ENCODE data around the gene TRIM37.

Gene TRIM37

GRCh38 chr17:59106463-59107305 lies at the start of gene TRIM37:
TSS of gene TRIM37 (minus strand) at chr17:59106880. CDS start at chr17:59106461, 419 bp downstream.
- peak; percentile 99 for DNase-seq (ENCODE audit: low spot score)
- Histone ChIP-seq H3K4me3 (peak within 1 kb of the TSS; percentile 94), H3K27ac (peak within 1 kb of the TSS; percentile 78 to 94)
- TF ChIP-seq CTCF (IDR thresholded peaks at IDR 0.05) = no peak

DNA sequence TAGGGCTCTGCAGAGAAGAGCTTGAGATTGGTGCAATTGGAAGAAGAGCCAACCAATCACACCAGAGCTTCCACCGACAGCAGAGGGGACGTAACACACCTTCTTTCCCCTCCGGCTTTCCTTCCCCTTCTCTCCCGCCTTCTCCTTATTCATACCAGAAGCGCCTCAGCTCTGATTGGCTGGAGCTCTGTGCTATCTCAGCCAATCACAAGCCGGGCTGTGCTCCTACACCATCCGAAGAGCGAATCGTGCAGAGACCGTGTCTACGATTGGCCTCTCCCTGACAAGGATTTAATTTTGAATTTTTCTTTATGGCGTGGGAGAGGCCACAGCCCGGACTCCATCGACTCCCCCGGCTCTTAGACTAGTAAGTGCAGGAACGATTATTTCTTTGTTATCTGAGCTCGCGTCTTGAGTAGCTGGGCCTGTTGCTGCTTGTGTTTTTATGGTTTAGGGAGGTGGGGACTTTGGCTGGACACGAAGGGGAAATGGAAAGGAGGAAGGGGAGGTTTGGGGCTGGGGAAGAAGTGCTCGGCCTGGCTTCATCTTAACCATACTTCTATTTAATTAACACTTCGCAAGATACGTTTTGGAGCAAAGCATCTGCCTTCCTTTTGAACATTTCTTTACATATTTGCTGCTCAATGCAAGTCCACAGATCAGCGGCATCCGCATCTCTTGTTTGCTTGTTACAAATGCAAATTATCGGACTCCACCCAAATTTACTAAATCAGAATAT lies 48.9 kb upstream of the TRIM37 start, which contains the start of gene PRR11:
PRR11 (plus strand) TSS at position 308 of the 739 bp plus-strand sequence. CDS start 14,007 bp downstream, outside the sequence.
- no peak for DNase-seq (ENCODE audit: low spot score)
- H3K4me3 ChIP-seq = peak within 1 kb of the TSS; percentile 85
- TF ChIP-seq CTCF (IDR thresholded peaks at IDR 0.05) = no peak
- peak within 1 kb of the TSS; percentile 59 to 83 for H3K27ac ChIP-seq

DNA sequence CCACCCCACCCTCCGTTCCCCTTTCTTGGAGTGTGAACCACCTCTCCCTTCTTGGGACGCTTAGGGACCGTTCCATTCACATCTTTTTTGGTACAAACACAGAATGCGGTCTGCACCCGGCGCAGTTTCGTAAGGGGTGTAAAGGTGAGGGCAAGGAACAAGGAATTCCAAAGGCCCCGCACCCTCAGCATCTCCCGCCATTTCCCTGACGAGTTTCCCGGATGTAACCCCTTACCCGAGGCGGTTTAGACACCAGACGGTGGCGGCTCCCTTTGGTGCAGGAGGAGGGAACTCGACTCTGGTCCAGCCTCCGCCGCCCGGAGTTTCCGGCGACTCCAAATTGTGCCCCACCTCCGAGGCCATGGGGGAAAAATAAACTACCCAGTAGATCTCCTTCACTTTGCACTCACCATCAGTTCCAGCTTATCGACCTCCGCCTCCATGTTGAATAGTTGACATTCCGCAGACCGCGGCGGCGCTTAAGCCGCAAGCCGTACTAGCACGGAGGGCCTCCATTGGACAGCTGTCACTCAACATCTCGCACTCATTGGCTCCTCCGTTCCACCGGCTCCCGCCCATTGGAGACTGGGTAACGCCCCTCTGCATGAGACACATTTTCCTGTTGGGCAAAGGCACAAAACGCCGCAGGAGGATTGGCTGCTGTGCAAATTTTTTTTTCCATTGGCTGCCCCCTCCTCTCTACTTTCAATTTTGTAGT lies 48.2 kb upstream of the TRIM37 start, which contains the start of gene SKA2:
SKA2 (minus strand) TSS at position 466 of the 718 bp plus-strand sequence; CDS start at position 443, 23 bp downstream.
- Histone ChIP-seq H3K4me3 (peak within 1 kb of the TSS; percentile 85), H3K27ac (peak within 1 kb of the TSS; percentile 59 to 83)
- peak; percentile 99 for DNase-seq (ENCODE audit: low spot score)
- no peak for TF ChIP-seq CTCF (IDR thresholded peaks at IDR 0.05)

DNA sequence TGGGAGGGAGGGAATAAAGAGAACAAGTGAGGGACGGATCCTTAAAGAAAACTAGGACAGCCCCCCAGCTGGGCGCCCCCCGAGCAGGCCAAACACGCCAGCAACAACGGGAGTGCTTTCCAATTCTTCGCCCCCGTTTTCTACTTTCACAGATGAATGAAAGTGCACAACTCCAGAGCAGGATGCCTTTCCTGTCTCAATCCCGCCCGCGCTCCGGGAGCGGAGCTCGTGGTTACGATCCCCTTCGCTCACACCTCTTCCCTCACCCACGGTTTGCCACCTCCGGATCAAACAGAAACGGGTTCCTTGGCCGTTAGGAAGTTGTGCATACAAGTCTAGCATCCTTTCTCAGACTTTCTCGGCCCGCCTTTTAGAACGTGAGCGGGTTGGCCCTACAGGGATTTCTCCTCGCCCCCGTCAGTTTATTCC lies 47.6 kb upstream of the TRIM37 start:
- TF ChIP-seq CTCF (IDR thresholded peaks at IDR 0.05) = no peak
- Histone ChIP-seq H3K4me3 (peak overlapping the region; percentile 85), H3K27ac (peak overlapping the region; percentile 59 to 83)
- peak; percentile 75 for DNase-seq (ENCODE audit: low spot score)

GRCh38 chr17:59152925-59153324 lies 46.2 kb upstream of the TRIM37 start:
- TF ChIP-seq CTCF (IDR thresholded peaks at IDR 0.05) = no peak
- no peak for DNase-seq (ENCODE audit: low spot score)
- Histone ChIP-seq H3K4me3 (no peak overlapping the region), H3K27ac (peak overlapping the region in 1 of 2 donors; percentile 59)

DNA sequence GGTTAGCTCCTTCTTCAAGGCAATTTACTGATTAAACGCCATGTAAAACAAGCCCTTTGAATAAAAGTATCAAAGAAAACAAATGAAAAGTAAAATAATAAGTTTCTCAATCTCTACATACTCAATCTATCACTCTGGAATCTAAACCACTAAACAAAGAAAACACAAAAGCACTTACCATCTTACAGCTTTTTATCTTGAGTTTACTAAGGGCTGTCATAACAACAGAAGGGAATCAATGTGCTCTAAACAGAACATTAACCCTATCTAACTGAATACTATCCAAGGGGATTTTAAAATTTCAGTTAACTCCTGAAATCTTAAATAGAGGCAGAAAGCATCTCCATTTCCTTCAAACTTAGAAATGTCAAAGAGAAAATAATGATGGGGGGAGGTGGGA lies 44.9 kb upstream of the TRIM37 start:
- no peak for DNase-seq (ENCODE audit: low spot score)
- Histone ChIP-seq H3K4me3 (no peak overlapping the region), H3K27ac (no peak overlapping the region)
- TF ChIP-seq CTCF (IDR thresholded peaks at IDR 0.05) = no peak
